GM20431 (cell line): ENCODE measurements around the gene VSNL1.

Source experiments
- in situ Hi-C: fragments of 300-500 bp; cut with MseI, MboI; formaldehyde crosslinking; loops from one replicate; pipeline ENCODE4 v1.15.0; 2020; ENCODE audit warnings: low sequenced_read_pairs; ENCODE audit not compliant: unreplicated experiment

Gene VSNL1

GRCh38 chr2:17605696-17606095 is 65.2 kb downstream of the VSNL1 start:
- in situ Hi-C loops = no loop called here

- in situ Hi-C loops = no loop called here
Measured at GRCh38 chr2:17606851-17607250, 66.4 kb downstream of the VSNL1 start.

- in situ Hi-C loops = no loop called here
Measured at GRCh38 chr2:17607379-17607778, 66.9 kb downstream of the VSNL1 start.

GRCh38 chr2:17608251-17608650 is 67.8 kb downstream of the VSNL1 start:
- in situ Hi-C loops = no loop called here

- in situ Hi-C loops = no loop called here
Measured at GRCh38 chr2:17610521-17610920, 70.0 kb downstream of the VSNL1 start.

- in situ Hi-C loops = no loop called here
Measured at GRCh38 chr2:17611036-17611435, 70.5 kb downstream of the VSNL1 start.

GRCh38 chr2:17614174-17614930 is 73.9 kb downstream of the VSNL1 start:
- in situ Hi-C loops = no loop called here

GRCh38 chr2:17615147-17615546 is 74.7 kb downstream of the VSNL1 start:
- in situ Hi-C loops = no loop called here

DNA sequence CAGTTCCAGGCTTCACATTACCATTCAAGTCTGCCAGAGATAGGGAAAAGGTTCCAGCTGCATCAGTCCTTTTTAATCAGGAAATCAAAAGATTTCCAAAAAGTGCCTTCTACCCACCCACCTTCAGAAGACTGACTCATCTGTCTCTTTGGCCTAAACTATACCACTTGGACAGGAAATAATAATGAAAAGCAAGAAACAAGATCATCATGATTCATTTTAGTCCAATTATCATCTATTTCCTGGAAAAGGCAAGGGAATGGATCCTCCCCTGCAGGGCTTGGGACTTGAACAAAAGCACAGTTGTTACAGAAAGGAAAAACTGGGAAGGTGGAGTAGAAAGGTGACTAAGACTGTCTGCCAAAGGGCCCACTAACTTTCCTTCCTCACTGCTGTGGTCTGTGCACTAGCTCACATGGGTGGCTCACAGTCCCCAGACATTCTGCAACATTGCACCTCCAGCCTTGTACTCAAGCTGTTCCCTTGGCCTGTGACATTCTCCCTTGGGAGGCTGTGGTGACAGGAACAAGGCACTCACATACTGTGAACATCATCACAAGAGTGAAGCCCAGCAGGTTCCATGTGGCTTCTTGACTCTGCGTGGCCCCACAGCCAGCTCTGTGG is 75.3 kb downstream of the VSNL1 start:
- in situ Hi-C loops = no loop called here

- in situ Hi-C loops = no loop called here
Measured at GRCh38 chr2:17616405-17616804, 75.9 kb downstream of the VSNL1 start.

DNA sequence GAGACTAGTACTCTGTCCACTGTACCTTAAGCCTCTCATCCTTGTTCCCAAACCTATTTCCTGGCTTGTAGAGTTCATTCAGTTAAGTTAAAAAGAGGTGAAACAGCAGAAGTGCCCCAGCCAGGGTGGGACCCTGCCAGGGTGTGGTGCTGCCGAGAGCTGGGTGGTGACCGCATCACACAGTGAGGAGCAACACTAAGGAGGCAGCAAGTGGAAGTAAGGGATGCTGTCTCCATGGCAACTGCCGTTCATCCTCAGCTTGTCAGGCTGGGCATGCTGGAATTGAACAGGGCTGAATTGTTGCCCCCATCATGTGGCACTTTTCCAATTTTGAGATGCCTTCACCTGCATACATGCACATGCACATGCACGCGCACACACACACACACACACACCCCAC is 77.0 kb downstream of the VSNL1 start:
- in situ Hi-C loops = no loop called here

DNA sequence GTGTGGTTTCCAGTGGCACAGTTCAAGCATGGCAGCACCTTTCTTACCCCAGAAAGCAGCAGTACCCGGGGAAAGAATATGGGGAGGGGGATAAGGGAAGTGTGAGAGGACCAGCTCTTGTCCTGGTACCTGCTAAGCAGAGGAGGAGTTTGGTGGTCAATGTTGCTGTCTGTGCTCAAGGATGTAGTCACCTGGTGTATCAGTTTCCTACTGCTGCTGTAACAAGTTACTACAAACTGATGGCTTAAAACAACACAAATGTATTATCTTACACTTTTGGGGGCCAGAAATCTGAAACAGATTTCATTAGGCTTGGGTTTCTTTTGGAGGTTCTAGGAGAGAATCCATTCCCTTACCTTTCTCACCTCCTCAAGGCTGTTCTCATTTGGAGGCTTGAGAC is 77.5 kb downstream of the VSNL1 start:
- in situ Hi-C loops = no loop called here

- in situ Hi-C loops = no loop called here
Measured at GRCh38 chr2:17620280-17620679, 79.8 kb downstream of the VSNL1 start.

DNA sequence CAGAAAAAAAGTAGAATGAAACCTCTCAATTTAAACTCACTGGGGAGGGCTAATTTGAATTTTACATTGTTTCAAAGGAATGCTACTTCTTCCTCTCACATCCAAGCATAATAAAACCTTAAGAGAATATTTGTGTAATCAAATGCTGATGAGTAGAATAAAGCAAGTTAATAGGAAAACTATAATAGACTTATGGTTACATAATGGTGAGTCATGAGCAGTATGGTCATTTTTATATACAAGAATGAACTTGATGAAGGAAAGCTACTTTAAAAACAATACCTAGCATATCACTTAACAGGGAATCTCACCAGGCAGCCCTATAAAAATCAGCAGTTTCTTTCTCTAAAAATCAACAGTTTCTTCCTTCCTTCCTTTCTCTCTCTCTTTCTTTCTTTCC is 80.3 kb downstream of the VSNL1 start:
- in situ Hi-C loops = no loop called here

DNA sequence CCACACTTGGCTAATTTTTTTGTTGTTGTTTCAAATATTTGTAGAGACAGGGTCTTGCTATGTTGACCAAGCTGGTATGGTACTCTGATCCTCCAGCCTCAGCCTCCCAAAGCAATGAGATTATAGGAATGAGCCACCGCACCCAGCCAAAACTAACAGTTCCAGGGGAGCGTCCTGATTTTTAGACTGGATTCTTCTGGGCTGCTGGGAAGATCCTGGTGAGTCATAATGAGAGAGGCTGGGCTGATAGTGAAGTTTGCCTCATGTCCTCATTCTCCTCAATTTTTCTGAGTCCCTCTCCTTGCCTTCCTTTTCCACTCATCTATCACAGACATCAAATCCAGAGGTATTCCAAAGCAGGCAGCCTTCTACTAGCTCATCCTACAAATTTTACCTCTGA is 81.3 kb downstream of the VSNL1 start:
- in situ Hi-C loops = no loop called here

- in situ Hi-C loops = no loop called here
Measured at GRCh38 chr2:17625446-17625845, 85.0 kb downstream of the VSNL1 start.

GRCh38 chr2:17626986-17627385 is 86.5 kb downstream of the VSNL1 start:
- in situ Hi-C loops = no loop called here

DNA sequence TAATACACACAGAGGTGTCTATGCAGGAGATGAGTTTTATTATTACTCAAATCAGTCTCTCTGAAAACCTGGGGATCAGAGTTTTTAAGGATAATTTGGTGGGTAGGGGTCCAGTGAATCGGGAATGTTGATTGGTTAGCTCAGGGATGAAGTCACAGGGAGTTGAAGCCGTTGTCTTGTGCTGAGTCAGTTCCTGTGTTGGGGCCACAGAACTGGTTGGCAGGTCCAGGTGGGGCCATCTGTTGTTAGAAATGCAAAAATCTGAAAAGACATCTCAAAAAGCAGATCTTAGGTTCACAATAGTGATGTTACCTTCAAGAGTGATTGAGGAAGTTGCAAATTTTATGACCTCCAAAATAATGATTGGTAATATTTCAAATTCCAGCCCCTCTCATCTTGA is 86.9 kb downstream of the VSNL1 start:
- in situ Hi-C loops = no loop called here

- in situ Hi-C loops = no loop called here
Measured at GRCh38 chr2:17628349-17629261, 88.1 kb downstream of the VSNL1 start.

- in situ Hi-C loops = no loop called here
Measured at GRCh38 chr2:17630089-17630488, 89.6 kb downstream of the VSNL1 start.

- in situ Hi-C loops = no loop called here
Measured at GRCh38 chr2:17634997-17635396, 94.5 kb downstream of the VSNL1 start.
